PC-9 (cell line): ENCODE data around the gene BRAF. TPM values are rescaled to one million over a fixed set of nuclear protein-coding genes. Genes with fewer than 3 reads are reported as not detected.
"Not testable (repeated sequence)": the region's sequence is repeated elsewhere in the genome, so short reads cannot be mapped to it uniquely, and the experiment has no call there.

Experiments
- BruUV-seq: library from RNA; stranded (reverse); fragments of 400-500 nt; replicated peaks from 2 replicates; lab custom pipeline; 2021; lab: Mats Ljungman, UMichigan
- CTCF ChIA-PET: fragments of 300-600 bp; sonication (Branson Sonifier 250); formaldehyde crosslinking; loops from one replicate; lab custom pipeline; 2022; ENCODE audit warnings: antibody characterized with exemption; lab: Charles Lee
- POLR2A ChIA-PET: fragments of 300-600 bp; sonication (Branson Sonifier 250); formaldehyde crosslinking; loops from one replicate; lab custom pipeline; 2022; ENCODE audit warnings: antibody characterized with exemption; ENCODE audit not compliant: unreplicated experiment; lab: Charles Lee
- DNase-seq, 2 experiments: peaks; one replicate each; pipeline versions ENCODE4 v3.0.0 to v3.0.0-alpha.2; 2015 to 2022; ENCODE audit warnings: mixed read lengths in 1 of 2
- H2AFZ ChIP-seq: fragments of 200-600 bp; sonication (generic); 2 replicates; pipeline ENCODE4 v1.8.1; 2017; ENCODE audit warnings: antibody characterized with exemption
- H3F3A ChIP-seq: fragments of 200-600 bp; sonication (generic); 2 replicates; pipeline ENCODE4 v1.8.1; 2017; ENCODE audit warnings: antibody characterized with exemption, mild to moderate bottlenecking, low read depth; ENCODE audit not compliant: insufficient read depth
- H3K27ac ChIP-seq: fragments of 200-600 bp; sonication (generic); 2 replicates; pipeline ENCODE4 v1.6.1; 2016; ENCODE audit warnings: mixed run types
- H3K27me3 ChIP-seq: fragments of 200-600 bp; sonication (generic); 2 replicates; pipeline ENCODE4 v1.6.1; 2016; ENCODE audit warnings: low read depth, mixed run types; ENCODE audit not compliant: insufficient read depth
- H3K36me3 ChIP-seq: fragments of 200-600 bp; sonication (generic); 2 replicates; pipeline ENCODE4 v1.6.1; 2016; ENCODE audit warnings: low read depth, mixed run types
- H3K4me1 ChIP-seq: fragments of 200-600 bp; sonication (generic); replicated peaks from 2 replicates; pipeline ENCODE4 v1.6.1; 2016; ENCODE audit warnings: mixed run types; ENCODE audit not compliant: insufficient read depth
- H3K4me2 ChIP-seq: fragments of 200-600 bp; sonication (generic); 2 replicates; pipeline ENCODE4 v1.6.1; 2017; ENCODE audit warnings: mixed run types
- H3K4me3 ChIP-seq: fragments of 200-600 bp; sonication (generic); 2 replicates; pipeline ENCODE4 v1.6.1; 2016; ENCODE audit warnings: mixed run types
- H3K79me2 ChIP-seq: fragments of 200-600 bp; sonication (generic); 2 replicates; pipeline ENCODE4 v1.6.1; 2017; ENCODE audit warnings: low read depth, mixed run types
- H3K9me2 ChIP-seq: fragments of 200-600 bp; sonication (generic); 2 replicates; pipeline ENCODE4 v1.8.1; 2017; ENCODE audit warnings: mild to moderate bottlenecking; ENCODE audit not compliant: insufficient read depth
- H3K9me3 ChIP-seq: fragments of 200-600 bp; sonication (generic); 2 replicates; pipeline ENCODE4 v1.8.1; 2016; ENCODE audit warnings: low read depth; ENCODE audit not compliant: insufficient read depth
- H4K20me1 ChIP-seq: fragments of 200-600 bp; sonication (generic); 2 replicates; pipeline ENCODE4 v1.8.1; 2017; ENCODE audit not compliant: insufficient read depth
- EZH2 ChIP-seq: fragments of 200-600 bp; sonication (generic); IDR thresholded peaks from 2 replicates; pipeline ENCODE4 v1.8.0; 2017; ENCODE audit warnings: antibody characterized with exemption, low read depth
- intact Hi-C: fragments of 100-400 bp; cut with micrococcal nuclease; formaldehyde crosslinking; loops from one replicate; pipeline ENCODE4 v1.10.0; 2022; ENCODE audit not compliant: unreplicated experiment
- total RNA-seq: library from RNA; stranded (reverse); gene quantifications from 2 replicates; pipeline ENCODE4 v1.2.3, GENCODE V29; 2021
- TF ChIP-seq, protein P1 (sequence below): fragments of 200-600 bp; sonication (generic); conservative IDR thresholded peaks from 2 replicates; pipeline ENCODE4 v1.6.1; 2017; ENCODE audit warnings: mixed run types, antibody characterized with exemption, mild to moderate bottlenecking, moderate library complexity

Gene BRAF
- total RNA-seq, 1 experiment from 2014 or later, result 56.9 TPM

- Histone ChIP-seq H3K4me1 (no peaks in the 10 kb centered on the region), H3F3A (no peaks in the 10 kb centered on the region), H3K36me3 (no peaks in the 10 kb centered on the region), H2AFZ (no peak overlapping the region), H4K20me1 (no peaks in the 10 kb centered on the region), H3K27ac (no peak overlapping the region), H3K9me3 (no peaks in the 10 kb centered on the region), H3K79me2 (no peaks in the 10 kb centered on the region), H3K4me2 (no peak overlapping the region), H3K9me2 (no peaks in the 10 kb centered on the region), H3K4me3 (no peak overlapping the region), H3K27me3 (no peaks in the 10 kb centered on the region)
- no TSS peak for BruUV-seq
- TF ChIP-seq, protein P1, sequence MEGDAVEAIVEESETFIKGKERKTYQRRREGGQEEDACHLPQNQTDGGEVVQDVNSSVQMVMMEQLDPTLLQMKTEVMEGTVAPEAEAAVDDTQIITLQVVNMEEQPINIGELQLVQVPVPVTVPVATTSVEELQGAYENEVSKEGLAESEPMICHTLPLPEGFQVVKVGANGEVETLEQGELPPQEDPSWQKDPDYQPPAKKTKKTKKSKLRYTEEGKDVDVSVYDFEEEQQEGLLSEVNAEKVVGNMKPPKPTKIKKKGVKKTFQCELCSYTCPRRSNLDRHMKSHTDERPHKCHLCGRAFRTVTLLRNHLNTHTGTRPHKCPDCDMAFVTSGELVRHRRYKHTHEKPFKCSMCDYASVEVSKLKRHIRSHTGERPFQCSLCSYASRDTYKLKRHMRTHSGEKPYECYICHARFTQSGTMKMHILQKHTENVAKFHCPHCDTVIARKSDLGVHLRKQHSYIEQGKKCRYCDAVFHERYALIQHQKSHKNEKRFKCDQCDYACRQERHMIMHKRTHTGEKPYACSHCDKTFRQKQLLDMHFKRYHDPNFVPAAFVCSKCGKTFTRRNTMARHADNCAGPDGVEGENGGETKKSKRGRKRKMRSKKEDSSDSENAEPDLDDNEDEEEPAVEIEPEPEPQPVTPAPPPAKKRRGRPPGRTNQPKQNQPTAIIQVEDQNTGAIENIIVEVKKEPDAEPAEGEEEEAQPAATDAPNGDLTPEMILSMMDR, result no peak
- TF ChIP-seq EZH2, result no peak
- no peak for DNase-seq
- POLR2A ChIA-PET, result interaction anchor here (0.7 kb wide), 1 partner anchor 379 kb away, joined by 7 read pairs; no protein-coding TSS in a partner anchor
- intact Hi-C loops, result no loop called here
- CTCF ChIA-PET, result no interaction called here
These were observed 21.2 kb upstream of the BRAF start for GRCh38 chr7:140945940-140946339.

DNA sequence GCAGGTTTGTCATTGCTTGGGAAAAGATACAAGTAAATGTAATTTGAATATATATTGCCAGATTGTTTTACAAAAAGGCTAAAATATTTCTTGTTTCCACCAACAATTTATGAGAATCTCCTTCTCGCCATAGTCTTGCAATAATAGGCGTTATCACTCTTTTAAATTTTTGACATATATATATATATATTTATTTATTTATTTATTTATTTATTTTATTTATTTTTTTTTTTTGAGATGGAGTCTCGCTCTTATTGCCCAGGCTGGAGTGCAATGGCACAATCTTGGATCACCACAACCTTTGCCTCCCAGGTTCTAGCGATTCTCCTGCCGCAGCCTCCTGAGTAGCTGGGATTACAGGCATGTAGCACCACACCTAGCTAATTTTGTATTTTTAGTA, 17.5 kb upstream of the BRAF start:
- H3K36me3 ChIP-seq, H3K9me3 ChIP-seq, H3K79me2 ChIP-seq, H2AFZ ChIP-seq, H3K9me2 ChIP-seq, intact Hi-C loops, POLR2A ChIA-PET, H3K4me2 ChIP-seq, H3K4me1 ChIP-seq, H3K4me3 ChIP-seq, CTCF ChIA-PET, BruUV-seq, H3K27ac ChIP-seq, H4K20me1 ChIP-seq, H3K27me3 ChIP-seq, H3F3A ChIP-seq, DNase-seq: not testable (repeated sequence)

GRCh38 chr7:140940898-140941297, 16.2 kb upstream of the BRAF start:
- DNase-seq, result no peak
- Histone ChIP-seq H4K20me1 (no peaks in the 10 kb centered on the region), H2AFZ (no peak overlapping the region), H3K36me3 (no peaks in the 10 kb centered on the region), H3K9me2 (no peaks in the 10 kb centered on the region), H3K79me2 (no peaks in the 10 kb centered on the region), H3K4me3 (no peak overlapping the region), H3K27me3 (no peaks in the 10 kb centered on the region), H3K27ac (no peak overlapping the region), H3K9me3 (no peaks in the 10 kb centered on the region), H3F3A (no peaks in the 10 kb centered on the region), H3K4me2 (no peak overlapping the region), H3K4me1 (no peaks in the 10 kb centered on the region)
- intact Hi-C loops, result no loop called here
- POLR2A ChIA-PET, result no interaction called here
- BruUV-seq, result no TSS peak
- CTCF ChIA-PET, result no interaction called here
- TF ChIP-seq, protein P1, result no peak
- no peak for TF ChIP-seq EZH2

GRCh38 chr7:140937702-140938264, 13.1 kb upstream of the BRAF start:
- H3K9me3 ChIP-seq, result no peaks in the 10 kb centered on the region
- no peaks in the 10 kb centered on the region for H3K27me3 ChIP-seq
- no peak overlapping the region for H3K27ac ChIP-seq
- no peaks in the 10 kb centered on the region for H3K36me3 ChIP-seq
- no peak for DNase-seq
- ChIA-PET POLR2A (no interaction called here), CTCF (no interaction called here)
- no peak for TF ChIP-seq EZH2
- TF ChIP-seq, protein P1, result no peak
- intact Hi-C loops, result no loop called here
- H2AFZ ChIP-seq, result no peak overlapping the region
- H4K20me1 ChIP-seq, result no peaks in the 10 kb centered on the region
- no peaks in the 10 kb centered on the region for H3F3A ChIP-seq
- H3K4me1 ChIP-seq, result no peaks in the 10 kb centered on the region
- no peak overlapping the region for H3K4me3 ChIP-seq
- no peaks in the 10 kb centered on the region for H3K79me2 ChIP-seq
- no peak overlapping the region for H3K4me2 ChIP-seq
- BruUV-seq, result no TSS peak
- H3K9me2 ChIP-seq, result no peaks in the 10 kb centered on the region
